ENCODE results near the gene ZNF345.

The ZNF345 gene

DNA sequence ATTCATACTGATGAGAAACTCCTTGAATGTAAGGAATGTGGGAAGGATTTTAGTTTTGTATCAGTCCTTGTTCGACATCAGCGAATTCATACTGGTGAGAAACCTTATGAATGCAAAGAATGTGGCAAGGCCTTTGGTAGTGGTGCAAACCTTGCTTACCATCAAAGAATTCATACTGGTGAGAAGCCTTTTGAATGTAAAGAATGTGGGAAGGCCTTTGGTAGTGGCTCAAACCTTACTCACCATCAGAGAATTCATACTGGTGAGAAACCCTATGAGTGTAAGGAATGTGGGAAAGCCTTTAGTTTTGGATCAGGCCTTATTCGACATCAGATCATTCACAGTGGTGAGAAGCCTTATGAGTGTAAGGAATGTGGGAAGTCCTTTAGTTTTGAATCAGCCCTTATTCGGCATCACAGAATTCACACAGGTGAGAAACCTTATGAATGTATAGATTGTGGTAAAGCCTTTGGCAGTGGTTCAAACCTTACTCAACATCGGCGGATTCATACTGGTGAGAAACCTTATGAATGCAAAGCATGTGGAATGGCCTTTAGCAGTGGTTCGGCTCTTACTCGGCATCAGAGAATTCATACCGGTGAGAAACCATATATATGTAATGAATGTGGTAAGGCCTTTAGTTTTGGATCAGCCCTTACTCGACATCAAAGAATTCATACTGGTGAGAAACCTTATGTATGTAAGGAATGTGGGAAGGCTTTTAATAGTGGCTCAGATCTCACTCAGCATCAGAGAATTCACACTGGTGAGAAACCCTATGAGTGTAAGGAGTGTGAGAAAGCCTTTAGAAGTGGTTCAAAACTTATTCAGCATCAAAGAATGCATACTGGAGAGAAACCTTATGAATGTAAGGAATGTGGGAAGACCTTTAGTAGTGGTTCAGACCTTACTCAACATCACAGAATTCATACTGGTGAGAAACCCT is 26.6 kb downstream of the ZNF345 start:
- in situ Hi-C loops (cut with HindIII; ENCODE audit: low sequenced_read_pairs): no loop called here
- TF ChIP-seq, protein P1, sequence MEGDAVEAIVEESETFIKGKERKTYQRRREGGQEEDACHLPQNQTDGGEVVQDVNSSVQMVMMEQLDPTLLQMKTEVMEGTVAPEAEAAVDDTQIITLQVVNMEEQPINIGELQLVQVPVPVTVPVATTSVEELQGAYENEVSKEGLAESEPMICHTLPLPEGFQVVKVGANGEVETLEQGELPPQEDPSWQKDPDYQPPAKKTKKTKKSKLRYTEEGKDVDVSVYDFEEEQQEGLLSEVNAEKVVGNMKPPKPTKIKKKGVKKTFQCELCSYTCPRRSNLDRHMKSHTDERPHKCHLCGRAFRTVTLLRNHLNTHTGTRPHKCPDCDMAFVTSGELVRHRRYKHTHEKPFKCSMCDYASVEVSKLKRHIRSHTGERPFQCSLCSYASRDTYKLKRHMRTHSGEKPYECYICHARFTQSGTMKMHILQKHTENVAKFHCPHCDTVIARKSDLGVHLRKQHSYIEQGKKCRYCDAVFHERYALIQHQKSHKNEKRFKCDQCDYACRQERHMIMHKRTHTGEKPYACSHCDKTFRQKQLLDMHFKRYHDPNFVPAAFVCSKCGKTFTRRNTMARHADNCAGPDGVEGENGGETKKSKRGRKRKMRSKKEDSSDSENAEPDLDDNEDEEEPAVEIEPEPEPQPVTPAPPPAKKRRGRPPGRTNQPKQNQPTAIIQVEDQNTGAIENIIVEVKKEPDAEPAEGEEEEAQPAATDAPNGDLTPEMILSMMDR (IDR thresholded peaks at IDR 0.05; ENCODE audit: low read depth, low read length, missing control alignments): no peak
- H3K4me3 ChIP-seq (ENCODE audit: low read depth, low read length): no peak overlapping the region
- DNase-seq (ENCODE audit: low read depth): no peak

DNA sequence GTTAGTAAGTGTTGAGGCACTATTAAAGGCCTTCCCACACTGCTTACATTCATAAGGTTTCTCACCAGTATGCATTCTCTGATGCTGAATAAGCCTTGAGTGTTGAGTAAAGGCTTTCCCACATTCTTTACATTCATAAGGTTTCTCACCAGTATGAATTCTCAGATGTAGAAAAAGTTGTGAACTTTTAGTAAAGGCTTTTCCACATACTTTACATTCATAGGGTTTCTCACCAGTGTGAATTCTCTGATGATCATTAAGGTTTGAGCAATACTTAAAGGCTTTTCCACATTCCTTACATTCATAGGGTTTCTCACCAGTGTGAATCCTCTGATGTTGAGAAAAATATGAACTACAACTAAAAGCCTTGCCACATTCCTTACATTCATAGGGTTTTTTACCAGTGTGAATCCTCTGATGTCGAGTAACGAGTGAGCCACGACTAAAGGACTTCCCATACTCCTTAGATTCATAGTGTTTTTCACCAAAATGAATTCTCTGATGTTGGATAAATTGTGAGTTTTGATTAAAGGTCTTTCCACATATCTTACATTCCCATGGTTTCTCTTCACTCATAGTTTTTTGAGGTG is 41.2 kb downstream of the ZNF345 start:
- H3K4me3 ChIP-seq (ENCODE audit: low read depth, low read length): no peak overlapping the region
- in situ Hi-C loops (cut with HindIII; ENCODE audit: low sequenced_read_pairs): no loop called here
- TF ChIP-seq, protein P1 (IDR thresholded peaks at IDR 0.05; ENCODE audit: low read depth, low read length, missing control alignments): no peak
- no peak for DNase-seq (ENCODE audit: low read depth)

DNA sequence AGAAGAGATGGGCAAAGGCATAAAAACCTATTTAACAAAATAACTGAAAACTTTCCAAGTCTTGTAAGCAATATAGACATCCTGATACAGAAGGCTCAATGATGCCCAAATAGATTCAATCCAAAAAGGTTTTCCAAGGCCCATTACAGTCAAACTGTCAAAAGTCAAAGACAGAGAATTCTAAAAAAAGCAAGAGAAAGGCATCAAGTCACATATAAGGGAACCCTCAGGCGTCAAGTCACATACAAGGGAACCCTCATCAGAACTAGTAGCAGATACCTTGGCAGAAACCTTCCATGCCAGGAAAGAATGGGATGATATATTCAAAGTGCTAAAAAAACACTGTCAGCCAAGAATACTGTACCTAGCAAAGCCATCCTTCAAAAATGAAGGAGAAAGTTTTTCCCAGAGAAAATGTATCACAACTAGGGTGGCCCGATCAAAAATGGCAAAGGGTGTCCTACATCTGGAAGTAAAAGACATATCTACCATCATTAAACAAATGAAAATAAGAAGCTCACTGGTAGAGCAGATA is 44.2 kb downstream of the ZNF345 start:
- DNase-seq (ENCODE audit: low read depth): no peak
- TF ChIP-seq, protein P1 (IDR thresholded peaks at IDR 0.05; ENCODE audit: low read depth, low read length, missing control alignments): no peak
- in situ Hi-C loops (cut with HindIII; ENCODE audit: low sequenced_read_pairs): no loop called here
- no peak overlapping the region for H3K4me3 ChIP-seq (ENCODE audit: low read depth, low read length)

DNA sequence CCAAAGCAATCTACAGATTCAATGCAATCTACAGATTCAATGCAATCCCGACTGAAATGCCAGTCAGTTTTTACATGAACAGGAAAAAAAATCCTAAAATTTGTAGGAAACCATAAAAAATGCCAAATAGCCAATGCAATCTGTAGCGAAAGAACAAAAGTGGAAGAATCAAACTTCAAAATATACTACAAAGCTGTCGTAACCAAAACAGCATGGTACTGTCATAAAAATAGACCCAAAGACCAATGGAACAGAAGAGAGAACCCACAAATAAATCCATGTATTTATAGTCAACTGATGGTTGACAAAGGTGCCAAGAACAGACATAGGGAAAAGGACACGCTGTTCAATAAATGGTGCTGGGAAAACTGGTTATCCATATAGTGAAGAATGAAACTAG is 47.7 kb downstream of the ZNF345 start:
- DNase-seq (ENCODE audit: low read depth): no peak
- TF ChIP-seq, protein P1 (IDR thresholded peaks at IDR 0.05; ENCODE audit: low read depth, low read length, missing control alignments): no peak
- no peak overlapping the region for H3K4me3 ChIP-seq (ENCODE audit: low read depth, low read length)
- in situ Hi-C loops (cut with HindIII; ENCODE audit: low sequenced_read_pairs): no loop called here

DNA sequence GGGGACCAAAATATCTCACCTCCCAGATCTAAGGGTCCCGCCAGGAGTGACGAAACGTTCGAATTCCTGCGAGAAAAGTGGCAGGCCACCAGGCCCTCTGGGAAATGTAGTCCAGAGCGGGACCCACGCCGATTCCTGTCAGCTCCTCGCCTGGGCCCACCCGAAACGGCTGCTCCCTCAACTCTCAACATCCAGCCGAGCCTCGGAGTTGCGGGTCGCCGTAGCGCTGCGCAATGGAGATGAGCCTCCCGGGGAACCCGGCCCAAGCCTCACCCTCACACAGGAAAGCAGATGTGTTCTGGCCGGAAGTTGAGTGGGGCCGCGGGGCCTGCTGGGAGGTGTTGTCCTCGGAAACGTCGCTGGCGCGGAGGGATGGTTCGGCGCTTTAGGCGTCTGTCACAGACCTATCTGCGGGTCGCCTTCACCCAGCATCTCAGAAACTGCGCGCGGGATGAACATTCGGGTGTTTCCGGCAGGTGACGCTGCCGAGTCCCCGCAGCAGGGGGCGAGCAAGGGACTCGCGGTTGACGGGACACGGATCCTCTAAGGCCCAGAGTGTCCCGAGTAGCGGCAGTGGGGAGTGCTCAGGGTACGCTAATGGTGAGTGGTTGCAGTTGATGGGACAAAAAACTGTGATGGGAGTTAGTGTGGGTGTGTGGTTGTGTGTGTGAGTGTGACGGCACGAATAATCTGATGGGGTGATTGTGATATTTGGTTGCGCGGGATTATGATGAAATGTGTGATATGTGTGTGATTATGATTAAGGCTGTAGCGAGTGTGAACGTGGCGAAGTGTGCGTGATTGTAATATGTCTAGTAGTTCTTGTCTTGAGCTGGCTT is 65.5 kb downstream of the ZNF345 start, which contains the start of the genes ZNF568 and ZNF829:
TSS of gene ZNF568 (plus strand) at position 341 of the 839 bp plus-strand sequence. CDS start 6,439 bp downstream, outside the sequence.
TSS of gene ZNF829 (minus strand) at position 300 of the 839 bp plus-strand sequence. CDS start 1,124 bp downstream, outside the sequence.
- TF ChIP-seq, protein P1 (IDR thresholded peaks at IDR 0.05; ENCODE audit: low read depth, low read length, missing control alignments): peak; percentile 67
- H3K4me3 ChIP-seq (ENCODE audit: low read depth, low read length): peak within 1 kb of the TSS; percentile 86
- in situ Hi-C loops (cut with HindIII; ENCODE audit: low sequenced_read_pairs): no loop called here
- peak; percentile 72 for DNase-seq (ENCODE audit: low read depth)

DNA sequence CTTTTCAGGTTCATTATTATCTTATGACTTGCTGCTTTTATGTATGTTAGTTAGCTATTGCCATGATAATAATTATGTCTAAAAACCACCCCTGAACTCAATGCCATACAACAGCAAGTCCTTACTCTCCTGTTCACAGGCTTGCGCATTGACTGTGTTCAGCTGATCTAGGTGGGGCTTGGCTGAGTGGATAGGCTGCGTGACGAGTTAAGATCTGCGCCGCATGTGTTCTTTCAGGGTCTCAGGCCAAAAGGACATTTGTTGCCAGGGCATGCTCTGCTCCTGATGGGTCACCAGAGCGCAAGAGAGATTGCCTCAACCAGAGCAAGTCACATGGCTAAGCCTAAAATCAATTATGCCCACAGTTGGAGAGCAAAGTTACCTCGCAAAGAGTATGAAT is 66.3 kb downstream of the ZNF345 start:
- DNase-seq (ENCODE audit: low read depth): no peak
- peak overlapping the region; percentile 86 for H3K4me3 ChIP-seq (ENCODE audit: low read depth, low read length)
- in situ Hi-C loops (cut with HindIII; ENCODE audit: low sequenced_read_pairs): no loop called here
- TF ChIP-seq, protein P1 (IDR thresholded peaks at IDR 0.05; ENCODE audit: low read depth, low read length, missing control alignments): no peak

All from astrocyte of the cerebellum (primary cell).